ENCODE measurements around the gene PET100.

PET100 gene, protein sequence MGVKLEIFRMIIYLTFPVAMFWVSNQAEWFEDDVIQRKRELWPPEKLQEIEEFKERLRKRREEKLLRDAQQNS
- 12.2 to 12.4 reads per million in 2 donors for total RNA-seq

DNA sequence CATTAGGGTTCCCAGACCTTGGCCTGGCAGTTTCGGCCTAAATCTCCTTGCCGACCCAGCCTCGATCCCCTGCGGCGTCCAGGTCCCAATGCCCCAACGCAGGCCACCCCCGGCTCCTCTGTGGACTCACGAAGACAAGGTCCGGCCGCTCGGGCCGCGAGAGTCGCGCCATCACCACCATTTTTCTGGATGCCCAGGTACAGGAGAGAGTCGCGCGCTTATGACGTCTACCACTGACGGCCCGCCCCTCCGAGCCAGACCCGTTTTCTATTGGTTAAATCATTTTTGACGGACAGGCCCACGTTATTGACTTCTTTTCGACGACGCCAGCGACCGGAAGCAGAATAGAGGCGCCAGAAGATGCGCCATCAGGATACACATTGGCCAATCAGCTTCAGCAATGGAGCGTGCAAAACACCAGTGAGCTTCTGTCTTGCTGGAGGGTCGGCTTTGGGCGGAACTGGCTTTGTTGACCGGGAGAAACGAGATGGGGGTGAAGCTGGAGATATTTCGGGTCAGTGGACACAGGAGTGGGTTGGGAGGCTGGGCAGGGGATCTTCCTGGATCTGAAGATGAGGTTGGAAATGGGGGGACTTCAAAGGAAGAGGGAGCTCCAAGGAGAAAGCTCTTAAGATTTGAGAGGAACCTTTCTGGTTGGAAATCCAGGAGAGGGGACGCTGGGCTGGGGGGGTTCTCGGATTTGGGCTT lies at the start of gene PET100, which contains the start of gene XAB2:
Gene PET100, plus strand, starts transcription at position 447 of the 708 bp plus-strand sequence. Its CDS starts 41 bp downstream, at position 488.
Gene XAB2, minus strand, starts transcription at position 199 of the 708 bp plus-strand sequence. Its CDS starts 18 bp downstream, at position 181.
- peak; percentile 62 for DNase-seq

DNA sequence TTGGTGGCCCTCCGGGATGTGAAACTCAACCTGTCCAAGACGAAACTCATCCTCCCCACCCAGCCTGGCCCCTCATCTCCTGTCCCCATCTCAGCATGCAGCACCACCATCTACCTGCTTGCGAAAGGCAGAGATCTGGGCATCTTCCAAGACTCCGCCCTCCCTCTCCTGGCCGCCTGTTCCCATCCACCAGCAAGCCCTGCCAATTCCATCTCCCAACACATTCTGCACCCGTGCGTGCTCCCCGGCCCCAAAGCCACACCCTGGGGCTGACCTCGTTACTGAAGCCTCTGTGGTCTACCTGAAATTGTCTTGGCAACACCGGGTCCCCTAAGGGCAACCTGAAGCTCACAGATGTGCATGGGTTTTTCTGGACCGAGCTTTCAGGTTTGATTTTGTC lies 47.1 kb upstream of the PET100 start:
- no peak for DNase-seq

- no peak for DNase-seq
Observed at GRCh38 chr19:7589822-7590221, 39.8 kb upstream of the PET100 start.

DNA sequence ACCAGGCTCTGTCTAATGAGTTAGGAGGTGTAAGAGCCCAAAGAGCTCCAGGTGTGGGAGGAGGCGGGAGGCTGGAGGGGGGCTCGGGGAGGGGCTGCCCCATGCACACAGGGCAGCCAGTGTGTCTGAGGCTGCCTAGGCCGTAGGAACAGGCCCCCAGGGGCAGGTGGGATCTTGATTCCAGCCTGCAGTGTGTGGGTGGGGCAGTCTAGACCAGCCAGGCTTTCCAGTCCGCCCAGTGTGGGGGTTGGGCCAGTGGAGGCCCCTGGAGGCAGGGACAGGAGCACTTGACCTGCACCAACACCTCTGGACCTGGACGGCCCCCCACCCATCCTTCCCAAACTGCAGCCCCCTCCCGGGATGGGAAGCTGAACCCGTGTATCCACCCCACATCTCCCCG lies 39.3 kb upstream of the PET100 start:
- no peak for DNase-seq

GRCh38 chr19:7595466-7596133 lies 34.0 kb upstream of the PET100 start, which contains the start of gene CAMSAP3:
TSS of gene CAMSAP3 (plus strand) at chr19:7595863. CDS start at chr19:7596003, 140 bp downstream.
- DNase-seq = no peak

- DNase-seq = no peak
Observed at GRCh38 chr19:7596211-7596937, 33.2 kb upstream of the PET100 start.

DNA sequence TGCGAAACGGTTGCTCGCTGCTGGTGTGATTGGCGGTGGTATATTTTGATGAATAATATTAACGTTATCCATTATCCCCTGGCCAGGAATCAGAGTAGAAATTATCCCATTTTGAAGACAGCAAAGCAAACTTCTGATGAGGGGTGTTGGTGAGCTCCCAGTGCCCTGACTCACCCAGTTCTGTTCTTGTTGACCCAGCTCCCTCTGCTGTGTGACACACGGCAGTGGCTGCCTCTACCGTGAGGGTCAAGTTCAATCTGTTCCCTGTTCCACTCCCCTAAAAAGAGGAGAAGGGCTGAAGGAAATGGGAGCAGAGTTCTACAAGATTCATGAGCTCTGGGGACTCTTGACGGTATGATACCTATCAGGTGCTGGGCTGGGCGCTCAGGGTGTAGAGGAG lies 31.9 kb upstream of the PET100 start:
- no peak for DNase-seq

- DNase-seq = no peak
Observed at GRCh38 chr19:7598180-7598579, 31.4 kb upstream of the PET100 start.

DNA sequence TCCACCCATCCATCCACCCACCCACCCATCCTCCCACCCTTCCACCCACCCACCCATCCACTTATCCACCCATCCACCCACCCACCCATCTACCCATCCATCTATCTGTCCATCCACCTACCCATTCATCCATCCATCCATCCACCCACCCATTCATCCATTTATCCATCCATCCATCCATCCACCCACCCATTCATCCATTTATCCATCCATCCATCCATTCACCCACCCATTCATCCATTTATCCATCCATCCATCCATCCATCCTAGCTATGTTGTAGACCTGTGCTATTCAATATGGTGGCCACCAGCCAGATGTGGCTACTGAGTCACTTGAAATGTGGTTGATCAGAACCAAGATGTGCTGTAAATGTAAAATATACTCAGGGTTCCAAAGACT lies 28.9 kb upstream of the PET100 start:
- no peak for DNase-seq

DNA sequence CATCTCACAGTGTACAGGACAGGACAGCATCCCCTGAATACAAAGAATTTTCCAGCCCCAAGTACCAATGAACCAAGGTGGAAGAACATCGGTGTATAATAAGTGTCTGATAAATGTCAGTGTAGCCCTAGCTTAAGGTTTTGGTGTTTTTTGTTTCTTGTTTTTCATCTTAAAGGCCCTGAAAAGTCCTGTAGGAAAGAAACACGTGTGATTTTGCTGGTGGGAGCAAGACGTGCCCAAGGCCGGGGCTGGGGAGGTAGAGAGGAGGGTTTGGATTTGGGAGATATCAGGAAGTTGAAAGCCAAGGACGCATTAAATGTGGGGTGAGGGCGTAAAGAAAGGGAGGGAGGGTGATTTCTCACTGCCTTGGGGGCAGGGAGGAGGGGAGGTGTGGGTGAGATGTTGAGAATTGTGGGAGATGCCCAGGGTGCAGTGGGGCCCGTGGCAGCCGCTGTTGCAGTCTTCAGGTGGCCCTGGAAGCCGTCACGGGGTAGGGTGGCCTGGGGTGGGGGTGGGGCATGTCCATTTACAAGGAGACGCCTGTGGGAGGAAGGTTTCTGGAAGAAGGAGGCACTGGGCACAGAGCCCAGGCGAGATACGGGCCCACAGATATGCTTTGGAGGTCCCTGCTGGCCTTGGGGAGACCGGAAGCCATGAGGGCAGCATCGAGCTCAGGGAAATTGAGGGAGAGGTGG lies 27.2 kb upstream of the PET100 start:
- DNase-seq = no peak

- DNase-seq = no peak
Observed at GRCh38 chr19:7602935-7603497, 26.6 kb upstream of the PET100 start.

DNA sequence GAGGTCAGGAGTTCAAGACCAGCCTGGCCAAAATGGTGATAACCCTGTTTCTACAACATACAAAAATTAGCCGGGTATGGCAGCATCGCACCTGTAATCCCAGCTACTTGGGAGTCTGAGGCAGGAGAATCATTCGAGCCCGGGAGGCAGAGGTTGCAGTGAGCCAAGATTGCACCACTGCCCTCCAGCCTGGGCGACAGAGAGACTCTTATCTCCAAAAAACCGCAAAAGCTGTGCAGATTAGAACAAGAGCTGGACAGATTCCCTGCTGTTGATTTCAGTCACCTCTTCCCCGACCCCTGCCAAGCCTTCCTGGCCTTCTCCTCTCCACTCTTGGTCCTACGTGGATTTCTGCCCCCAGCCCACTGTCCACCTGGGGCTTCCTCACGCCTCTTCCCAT lies 25.7 kb upstream of the PET100 start:
- DNase-seq = no peak

DNA sequence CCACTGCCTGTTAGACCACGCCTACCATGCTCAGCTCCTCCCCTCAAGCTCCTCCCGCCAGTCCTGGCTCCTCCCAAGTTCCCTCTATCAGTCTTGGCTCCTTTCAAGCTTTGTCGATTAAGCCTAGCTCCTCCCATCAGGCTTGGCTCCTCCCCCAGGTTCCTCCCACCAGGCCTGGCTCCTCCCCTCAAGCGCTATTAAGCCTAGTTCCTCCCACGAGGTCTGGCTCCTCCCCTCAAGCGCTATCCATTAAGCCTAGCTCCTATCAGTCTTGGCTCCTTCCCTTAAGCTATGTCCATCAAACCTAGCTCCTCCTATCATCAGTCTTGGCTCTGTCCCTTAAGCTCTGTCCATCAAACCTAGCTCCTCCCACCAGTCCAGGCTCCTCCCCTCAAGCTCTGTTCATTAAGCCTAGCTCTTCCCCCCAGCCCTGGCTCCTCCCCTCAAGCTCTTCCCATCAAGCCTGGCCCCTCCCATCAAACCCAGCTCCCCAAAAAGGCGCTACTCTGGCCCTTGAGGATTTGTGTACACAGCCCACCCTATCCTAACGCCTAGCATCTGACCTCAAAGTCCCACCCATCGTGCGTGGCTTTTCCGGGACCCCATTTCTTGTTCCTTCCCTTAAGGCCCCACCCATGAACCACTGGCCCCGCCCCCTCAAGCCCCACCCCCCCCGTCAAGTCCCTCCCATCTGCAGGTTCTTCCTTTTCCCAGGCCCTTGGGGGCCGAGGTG lies 23.9 kb upstream of the PET100 start:
- DNase-seq = no peak

GRCh38 chr19:7606289-7606688 lies 23.3 kb upstream of the PET100 start:
- no peak for DNase-seq

DNA sequence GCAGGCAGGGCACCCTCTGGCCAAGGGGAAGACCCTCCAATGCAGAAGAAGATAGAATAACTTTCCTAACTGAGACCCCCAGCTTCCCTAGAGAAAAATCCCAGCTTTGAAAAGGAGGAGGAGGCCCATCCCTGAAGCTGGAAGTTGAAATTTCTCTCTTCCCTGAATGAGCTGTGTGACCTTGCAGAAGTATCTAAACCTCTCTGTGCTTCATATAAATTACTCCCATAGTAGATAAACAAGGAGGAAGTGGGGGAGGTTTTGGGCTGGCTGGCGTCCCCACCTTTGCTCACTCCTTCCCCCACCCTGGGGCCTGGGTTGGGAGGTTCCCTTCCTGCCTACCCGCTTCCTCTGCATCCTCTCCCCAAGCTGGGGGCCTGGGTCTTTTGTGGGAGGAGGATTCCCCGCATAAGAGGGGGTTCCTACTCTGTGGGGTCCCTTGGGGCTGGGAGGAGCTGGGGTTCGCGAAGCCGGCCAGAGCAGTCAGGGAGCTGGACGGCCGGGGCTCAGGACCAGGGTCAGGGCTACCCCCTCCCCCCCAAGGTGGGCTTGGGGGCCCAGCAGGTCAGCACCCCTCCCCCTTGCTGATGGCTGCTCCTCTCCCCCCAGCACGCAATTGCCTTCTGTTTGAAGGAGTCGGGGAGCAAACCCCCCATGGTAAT lies 22.2 kb upstream of the PET100 start:
- no peak for DNase-seq

DNA sequence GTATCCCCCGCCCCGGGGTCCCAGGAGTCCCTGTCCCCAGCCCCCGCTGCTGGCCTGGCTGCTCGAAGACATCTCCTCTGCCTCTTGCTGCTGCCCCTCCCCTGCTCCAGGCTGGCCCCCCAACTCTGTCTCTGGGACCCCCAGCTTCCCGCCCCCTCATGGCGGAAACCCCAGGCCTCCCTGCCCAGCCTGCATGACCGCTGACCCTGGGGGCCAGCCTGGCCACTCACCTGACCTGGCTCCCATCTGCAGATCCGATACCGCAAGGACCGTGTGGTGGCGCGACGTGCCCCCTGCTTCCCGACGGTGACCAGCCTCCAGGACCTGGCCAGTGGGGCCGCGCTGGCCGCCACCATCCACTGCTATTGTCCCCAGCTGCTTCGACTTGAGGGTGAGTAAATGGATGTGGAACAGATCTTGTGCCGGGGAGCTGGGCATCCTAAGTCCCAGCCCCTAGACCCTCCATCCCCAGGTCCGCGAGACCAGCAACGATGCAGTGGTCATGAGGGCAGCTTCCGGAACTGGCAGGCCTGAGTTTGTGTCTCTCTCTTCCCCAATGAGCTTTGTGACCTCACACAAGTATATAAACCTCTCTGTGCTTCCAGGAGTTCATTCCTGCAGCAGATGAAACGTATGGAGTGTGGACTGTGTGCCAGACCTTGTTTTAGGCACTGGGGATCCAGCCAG lies 21.6 kb upstream of the PET100 start:
- DNase-seq = no peak

- no peak for DNase-seq
Observed at GRCh38 chr19:7610491-7611240, 18.9 kb upstream of the PET100 start.

- no peak for DNase-seq
Observed at GRCh38 chr19:7611541-7612279, 17.9 kb upstream of the PET100 start.
